Calu3 (cell line): Measurements from ENCODE around the gene BLACAT1. TPM values are rescaled to one million over a fixed set of nuclear protein-coding genes. Genes with fewer than 3 reads are reported as not detected.

Source experiments
- BruUV-seq: library from RNA; stranded (reverse); fragments of 400-500 nt; replicated peaks from 2 replicates; lab custom pipeline; 2021; lab: Mats Ljungman, UMichigan
- CTCF ChIA-PET: fragments of 300-600 bp; sonication (Branson Sonifier 250); formaldehyde crosslinking; loops from one replicate; lab custom pipeline; 2022; ENCODE audit warnings: antibody characterized with exemption; lab: Charles Lee
- DNase-seq: peaks from one replicate; pipeline ENCODE4 v3.0.0; 2022
- H3K27ac Mint-ChIP-seq: one replicate; pipeline ENCODE4 v1.8.0; 2022; ENCODE audit warnings: mixed read lengths; ENCODE audit not compliant: unreplicated experiment
- H3K27me3 Mint-ChIP-seq: one replicate; pipeline ENCODE4 v1.8.0; 2022; ENCODE audit warnings: mixed read lengths; ENCODE audit not compliant: unreplicated experiment
- H3K36me3 Mint-ChIP-seq: one replicate; pipeline ENCODE4 v1.8.0; 2022; ENCODE audit warnings: mild to moderate bottlenecking, moderate library complexity, mixed read lengths; ENCODE audit not compliant: insufficient read depth, unreplicated experiment
- H3K4me1 Mint-ChIP-seq: one replicate; pipeline ENCODE4 v1.8.0; 2022; ENCODE audit warnings: mild to moderate bottlenecking, low read depth, mixed read lengths; ENCODE audit not compliant: unreplicated experiment
- H3K4me3 Mint-ChIP-seq: one replicate; pipeline ENCODE4 v1.8.0; 2022; ENCODE audit warnings: mild to moderate bottlenecking, low read depth, moderate library complexity, mixed read lengths; ENCODE audit not compliant: unreplicated experiment
- H3K9me3 Mint-ChIP-seq: one replicate; pipeline ENCODE4 v1.8.0; 2022; ENCODE audit warnings: low read depth, mixed read lengths; ENCODE audit not compliant: unreplicated experiment
- intact Hi-C: fragments of 100-400 bp; cut with micrococcal nuclease; formaldehyde crosslinking; loops from one replicate; pipeline ENCODE4 v1.10.0; 2022; ENCODE audit not compliant: unreplicated experiment
- total RNA-seq: library from RNA; stranded (reverse); gene quantifications from 2 replicates; pipeline ENCODE4 v1.2.3, GENCODE V29; 2022
- TF ChIP-seq, protein P1 (sequence below): fragments of 200-600 bp; IDR thresholded peaks from one replicate; pipeline ENCODE4 v1.8.0; 2022; ENCODE audit warnings: antibody characterized with exemption; ENCODE audit not compliant: unreplicated experiment

The BLACAT1 gene
- total RNA-seq, 1 experiment from 2014 or later, result 14.2 TPM

DNA sequence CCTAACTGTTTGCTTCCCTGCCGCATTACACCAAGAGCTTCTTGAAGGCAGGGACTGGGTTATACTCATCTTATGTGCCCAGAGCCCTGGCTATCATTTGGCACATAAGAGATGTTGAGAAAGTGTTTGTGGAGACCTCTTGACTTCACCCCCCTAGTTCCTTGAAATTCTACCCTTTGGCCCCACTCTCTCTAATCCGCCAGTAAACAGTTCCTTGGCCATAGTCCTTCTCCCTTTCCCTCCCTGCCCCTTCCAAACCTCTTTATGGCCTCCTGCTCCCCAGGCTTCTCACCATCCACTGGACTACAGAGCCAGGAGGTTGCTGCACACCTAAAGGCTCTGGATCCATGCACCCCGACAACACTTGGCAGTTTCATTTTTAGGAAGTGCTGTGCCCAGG is 47.1 kb upstream of the BLACAT1 start:
- Mint-ChIP-seq H3K27ac (no peak overlapping the region), H3K27me3 (peaks cover 21% of the 10 kb centered on the region), H3K9me3 (no peaks in the 10 kb centered on the region), H3K36me3 (peaks cover 21% of the 10 kb centered on the region), H3K4me3 (no peak overlapping the region), H3K4me1 (peaks cover 9% of the 10 kb centered on the region)
- CTCF ChIA-PET, result interaction anchor here (0.6 to 1.1 kb wide), 2 partner anchors 18 to 86 kb away, joined by 5 to 8 read pairs; no protein-coding TSS in a partner anchor
- intact Hi-C loops, result no loop called here
- no TSS peak for BruUV-seq
- DNase-seq, result no peak
- TF ChIP-seq, protein P1, sequence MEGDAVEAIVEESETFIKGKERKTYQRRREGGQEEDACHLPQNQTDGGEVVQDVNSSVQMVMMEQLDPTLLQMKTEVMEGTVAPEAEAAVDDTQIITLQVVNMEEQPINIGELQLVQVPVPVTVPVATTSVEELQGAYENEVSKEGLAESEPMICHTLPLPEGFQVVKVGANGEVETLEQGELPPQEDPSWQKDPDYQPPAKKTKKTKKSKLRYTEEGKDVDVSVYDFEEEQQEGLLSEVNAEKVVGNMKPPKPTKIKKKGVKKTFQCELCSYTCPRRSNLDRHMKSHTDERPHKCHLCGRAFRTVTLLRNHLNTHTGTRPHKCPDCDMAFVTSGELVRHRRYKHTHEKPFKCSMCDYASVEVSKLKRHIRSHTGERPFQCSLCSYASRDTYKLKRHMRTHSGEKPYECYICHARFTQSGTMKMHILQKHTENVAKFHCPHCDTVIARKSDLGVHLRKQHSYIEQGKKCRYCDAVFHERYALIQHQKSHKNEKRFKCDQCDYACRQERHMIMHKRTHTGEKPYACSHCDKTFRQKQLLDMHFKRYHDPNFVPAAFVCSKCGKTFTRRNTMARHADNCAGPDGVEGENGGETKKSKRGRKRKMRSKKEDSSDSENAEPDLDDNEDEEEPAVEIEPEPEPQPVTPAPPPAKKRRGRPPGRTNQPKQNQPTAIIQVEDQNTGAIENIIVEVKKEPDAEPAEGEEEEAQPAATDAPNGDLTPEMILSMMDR, result no peak

DNA sequence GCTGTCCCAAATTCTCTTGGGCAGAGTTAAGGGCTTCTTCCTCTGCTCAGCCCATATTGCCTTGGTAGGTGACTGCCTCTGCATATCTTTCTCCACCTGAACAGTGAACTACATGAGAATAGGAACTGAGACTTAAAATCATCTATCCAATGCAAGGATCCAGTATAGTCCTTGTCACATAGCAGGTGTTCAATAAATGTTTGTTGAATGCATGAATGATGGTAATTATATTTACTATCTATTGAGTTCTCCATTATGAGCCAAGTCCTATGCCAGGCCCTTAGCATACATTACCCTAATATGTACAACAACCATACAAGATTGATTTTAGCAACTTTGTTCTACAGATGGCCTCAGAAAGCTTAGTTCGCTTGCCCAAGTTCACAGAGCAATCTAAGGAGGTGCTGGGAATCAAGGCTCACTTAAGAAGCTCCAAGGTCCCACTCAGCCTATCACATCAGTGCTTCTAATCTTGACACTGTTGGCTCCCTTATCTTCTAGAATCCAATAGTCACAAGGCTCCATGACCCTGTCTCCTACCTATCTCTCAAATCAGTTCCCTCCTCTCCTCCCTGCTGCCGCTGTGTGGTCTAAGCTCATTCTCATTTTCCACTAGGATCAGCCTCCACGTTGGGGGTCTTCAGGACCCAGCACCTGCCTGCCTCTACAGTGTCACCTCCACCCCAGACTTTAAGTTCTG is 46.4 kb upstream of the BLACAT1 start:
- no peak overlapping the region for H3K4me3 Mint-ChIP-seq
- DNase-seq, result no peak
- no TSS peak for BruUV-seq
- TF ChIP-seq, protein P1, result no peak
- H3K9me3 Mint-ChIP-seq, result no peaks in the 10 kb centered on the region
- peaks cover 28% of the 10 kb centered on the region for H3K27me3 Mint-ChIP-seq
- H3K36me3 Mint-ChIP-seq, result peaks cover 21% of the 10 kb centered on the region
- CTCF ChIA-PET, result interaction anchor here (0.6 to 1.1 kb wide), 3 partner anchors 9 to 86 kb away, joined by 3 to 8 read pairs (median 5); no protein-coding TSS in a partner anchor
- intact Hi-C loops, result no loop called here
- no peak overlapping the region for H3K27ac Mint-ChIP-seq
- peaks cover 9% of the 10 kb centered on the region for H3K4me1 Mint-ChIP-seq

DNA sequence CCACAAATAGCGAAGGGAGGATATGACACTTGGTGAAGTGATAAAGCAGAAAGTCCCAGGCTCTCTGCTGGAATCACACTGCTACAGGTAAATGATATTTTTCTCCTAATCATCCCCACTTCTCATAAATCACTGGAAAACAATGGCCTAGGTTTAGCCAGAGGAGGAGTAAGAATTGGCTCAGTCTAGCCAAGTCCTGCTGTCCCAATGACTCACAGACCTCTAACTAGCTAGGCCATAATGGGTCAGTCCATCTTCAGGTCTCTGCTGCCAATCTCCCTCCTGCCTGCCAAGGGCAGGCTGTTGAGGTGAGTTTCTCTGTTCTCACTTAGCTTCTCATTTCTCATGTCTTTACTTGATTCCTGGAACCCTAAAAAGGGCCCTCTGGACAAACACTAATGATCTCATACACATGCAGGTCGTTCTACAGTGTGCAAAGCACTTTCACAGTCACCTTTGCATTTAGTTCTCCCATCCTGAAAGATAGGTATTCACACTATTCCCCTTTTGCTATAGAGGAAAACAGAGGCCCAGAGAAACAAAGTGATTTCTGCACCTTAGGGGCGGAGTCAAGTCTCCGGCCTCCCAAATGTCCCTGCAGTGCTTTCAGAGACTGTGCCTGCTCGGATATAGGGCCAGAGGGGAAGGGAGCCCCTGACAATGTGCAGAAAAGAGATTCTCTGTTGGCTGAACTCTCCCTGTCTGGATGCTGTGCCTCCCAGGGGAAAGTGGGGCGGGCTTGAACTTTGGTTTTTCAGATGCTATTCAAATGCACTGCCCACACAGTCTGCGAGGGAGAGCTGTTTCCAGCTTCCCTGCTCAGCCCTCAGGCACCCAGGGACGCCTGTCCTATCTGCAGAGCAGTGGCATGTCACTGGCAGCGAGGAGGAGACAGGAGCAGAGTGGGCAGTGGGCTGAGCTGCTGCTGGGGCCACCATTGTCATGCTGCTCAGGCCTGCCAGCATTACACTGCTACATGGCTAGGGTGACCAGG is 44.7 kb upstream of the BLACAT1 start:
- intact Hi-C loops, result no loop called here
- no TSS peak for BruUV-seq
- peaks cover 46% of the 10 kb centered on the region for H3K27me3 Mint-ChIP-seq
- H3K36me3 Mint-ChIP-seq, result peaks cover 16% of the 10 kb centered on the region
- no peak for DNase-seq
- H3K27ac Mint-ChIP-seq, result no peak overlapping the region
- CTCF ChIA-PET, result no interaction called here
- peaks cover 4% of the 10 kb centered on the region for H3K4me1 Mint-ChIP-seq
- no peak overlapping the region for H3K4me3 Mint-ChIP-seq
- TF ChIP-seq, protein P1, result no peak
- no peaks in the 10 kb centered on the region for H3K9me3 Mint-ChIP-seq

DNA sequence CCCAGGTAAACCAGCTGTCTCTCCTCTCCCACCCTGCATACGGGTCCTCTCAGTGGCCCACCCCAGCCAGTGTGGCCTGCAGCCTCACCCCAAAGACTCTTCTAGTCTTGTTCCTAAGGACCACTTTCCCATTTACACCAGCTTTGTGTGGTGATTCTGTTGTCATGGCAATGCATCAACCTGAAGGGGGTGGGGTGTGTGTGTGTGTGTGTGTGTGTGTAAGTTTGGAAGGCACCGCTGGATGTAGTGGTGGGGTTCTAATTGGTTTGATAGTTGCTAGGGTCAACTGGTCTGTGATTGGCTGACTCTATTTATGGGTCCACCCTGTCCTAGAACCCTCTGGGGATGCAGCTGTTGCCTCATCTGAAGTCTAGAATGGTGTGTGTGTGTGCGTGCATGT is 43.9 kb upstream of the BLACAT1 start:
- Mint-ChIP-seq H3K27me3 (peaks cover 53% of the 10 kb centered on the region), H3K4me3 (no peak overlapping the region), H3K4me1 (peaks cover 6% of the 10 kb centered on the region), H3K9me3 (no peaks in the 10 kb centered on the region), H3K27ac (no peak overlapping the region), H3K36me3 (peaks cover 8% of the 10 kb centered on the region)
- DNase-seq, result no peak
- BruUV-seq, result no TSS peak
- TF ChIP-seq, protein P1, result no peak
- intact Hi-C loops, result no loop called here
- CTCF ChIA-PET, result no interaction called here
